Right atrium auricular region (tissue), 2 donors: ENCODE results near the gene TMEM74B. TPM values are rescaled to one million over a fixed set of nuclear protein-coding genes. Genes with fewer than 3 reads are reported as not detected.

Experiments used
- DNase-seq: peaks from one replicate; pipeline ENCODE4 v3.0.0-alpha.2; 2019; ENCODE audit warnings: low spot score
- H3K27ac ChIP-seq, 2 donors: fragments of 200-600 bp; sonication (generic); 1 replicate in 1 of 2; 2 replicates in 1 of 2; pipeline ENCODE4 v1.5.1; 2016 to 2019
- H3K27me3 ChIP-seq, 2 donors: fragments of 200-600 bp; sonication (generic); one replicate each; pipeline versions ENCODE4 v1.5.1 to v1.6.0; 2017 to 2019
- H3K36me3 ChIP-seq: fragments of 200-600 bp; sonication (generic); one replicate; pipeline ENCODE4 v1.5.1; 2016
- H3K4me1 ChIP-seq, 2 donors: fragments of 200-600 bp; sonication (generic); one replicate each; pipeline versions ENCODE4 v1.5.1 to v1.6.0; 2017 to 2019
- H3K4me3 ChIP-seq, 2 donors: fragments of 200-600 bp; sonication (generic); 1 replicate in 1 of 2; 2 replicates in 1 of 2; pipeline ENCODE4 v1.5.1; 2017 to 2019; ENCODE audit warnings: mild to moderate bottlenecking in 1 of 2, moderate library complexity in 1 of 2
- H3K9me3 ChIP-seq, 2 donors: fragments of 200-600 bp; sonication (generic); one replicate each; pipeline ENCODE4 v1.5.1; 2019
- CTCF ChIP-seq, 2 donors: fragments of 200-600 bp; sonication (generic); IDR thresholded peaks; one replicate each; pipeline ENCODE4 v1.5.1; 2019; ENCODE audit warnings: antibody characterized with exemption in 2 of 2
- total RNA-seq, 2 donors: library from RNA; depleted of rRNA; stranded (reverse); fragments of >200 nt; gene quantifications; one replicate each; pipeline ENCODE4 v1.1.0, GENCODE V29; 2016

The TMEM74B gene
- total RNA-seq, 2 donors from 2014 or later: 0.83 to 4.6 TPM

- no peak overlapping the region for H3K27ac ChIP-seq
- no peaks in the 10 kb centered on the region for H3K27me3 ChIP-seq
- TF ChIP-seq CTCF (IDR thresholded peaks at IDR 0.05): no peak
- H3K4me1 ChIP-seq: no peaks in the 10 kb centered on the region
- no peak for DNase-seq
- H3K9me3 ChIP-seq: no peaks in the 10 kb centered on the region
- no peaks in the 10 kb centered on the region for H3K36me3 ChIP-seq
- H3K4me3 ChIP-seq: no peak overlapping the region
These were observed 14.6 kb upstream of the TMEM74B start for GRCh38 chr20:1199212-1199873.

GRCh38 chr20:1198751-1199150 lies 14.0 kb upstream of the TMEM74B start:
- Histone ChIP-seq H3K4me3 (no peak overlapping the region), H3K4me1 (no peaks in the 10 kb centered on the region), H3K27ac (no peak overlapping the region), H3K9me3 (no peaks in the 10 kb centered on the region), H3K27me3 (no peaks in the 10 kb centered on the region), H3K36me3 (no peaks in the 10 kb centered on the region)
- DNase-seq: no peak
- no peak for TF ChIP-seq CTCF (IDR thresholded peaks at IDR 0.05)

- H3K4me3 ChIP-seq: no peak overlapping the region
- no peaks in the 10 kb centered on the region for H3K36me3 ChIP-seq
- H3K4me1 ChIP-seq: no peaks in the 10 kb centered on the region
- DNase-seq: no peak
- H3K27ac ChIP-seq: no peak overlapping the region
- no peaks in the 10 kb centered on the region for H3K9me3 ChIP-seq
- H3K27me3 ChIP-seq: no peaks in the 10 kb centered on the region
- no peak for TF ChIP-seq CTCF (IDR thresholded peaks at IDR 0.05)
These were observed 13.0 kb upstream of the TMEM74B start for GRCh38 chr20:1197801-1198200.

GRCh38 chr20:1196634-1197033 lies 11.9 kb upstream of the TMEM74B start:
- DNase-seq: no peak
- no peak for TF ChIP-seq CTCF (IDR thresholded peaks at IDR 0.05)
- Histone ChIP-seq H3K4me3 (no peak overlapping the region), H3K9me3 (no peaks in the 10 kb centered on the region), H3K27me3 (no peaks in the 10 kb centered on the region), H3K4me1 (no peaks in the 10 kb centered on the region), H3K36me3 (no peaks in the 10 kb centered on the region), H3K27ac (no peak overlapping the region)

GRCh38 chr20:1195226-1195625 lies 10.4 kb upstream of the TMEM74B start:
- no peak for DNase-seq
- no peaks in the 10 kb centered on the region for H3K27me3 ChIP-seq
- no peaks in the 10 kb centered on the region for H3K9me3 ChIP-seq
- no peak for TF ChIP-seq CTCF (IDR thresholded peaks at IDR 0.05)
- H3K4me1 ChIP-seq: peaks cover 0 to 6% of the 10 kb centered on the region in 2 donors
- no peak overlapping the region for H3K27ac ChIP-seq
- no peaks in the 10 kb centered on the region for H3K36me3 ChIP-seq
- no peak overlapping the region for H3K4me3 ChIP-seq

GRCh38 chr20:1191299-1191698 lies 6.5 kb upstream of the TMEM74B start:
- peaks cover 0 to 22% of the 10 kb centered on the region in 2 donors for H3K4me1 ChIP-seq
- no peak for DNase-seq
- TF ChIP-seq CTCF (IDR thresholded peaks at IDR 0.05): no peak
- H3K27ac ChIP-seq: no peak overlapping the region
- no peaks in the 10 kb centered on the region for H3K9me3 ChIP-seq
- no peaks in the 10 kb centered on the region for H3K27me3 ChIP-seq
- H3K36me3 ChIP-seq: no peaks in the 10 kb centered on the region
- no peak overlapping the region for H3K4me3 ChIP-seq
